GM23338 (cell line): ENCODE data around the gene LPA. TPM values are rescaled to one million over a fixed set of nuclear protein-coding genes. Genes with fewer than 3 reads are reported as not detected.
A peak's percentile ranks its signal among the peaks of the same experiment; 100 is the strongest.

ENCODE experiments used
- ATAC-seq: fragments of 200-7000 bp; cut with Tn5 transposase; 3 replicates; pipeline ENCODE4 v1.9.1; 2020
- DNase-seq: peaks from one replicate; pipeline ENCODE4 v3.0.0-alpha.2; 2015; ENCODE audit warnings: low spot score
- H2AFZ ChIP-seq: fragments of 200-600 bp; sonication (generic); 2 replicates; pipeline ENCODE4 v1.8.0; 2016; ENCODE audit warnings: antibody characterized with exemption, mild to moderate bottlenecking, moderate library complexity
- H3F3A ChIP-seq: fragments of 200-600 bp; sonication (generic); replicated peaks from 2 replicates; pipeline ENCODE4 v1.8.0; 2017; ENCODE audit warnings: antibody characterized with exemption, mixed run types, low read depth
- H3K27ac ChIP-seq: fragments of 200-600 bp; sonication (generic); 2 replicates; pipeline ENCODE4 v1.6.1; 2016; ENCODE audit warnings: low read depth
- H3K27me3 ChIP-seq: fragments of 200-600 bp; sonication (generic); 2 replicates; pipeline ENCODE4 v1.8.0; 2016; ENCODE audit warnings: mild to moderate bottlenecking, mixed run types, moderate library complexity; ENCODE audit not compliant: insufficient read depth
- H3K36me3 ChIP-seq: fragments of 200-600 bp; sonication (generic); 2 replicates; pipeline ENCODE4 v1.8.0; 2016; ENCODE audit warnings: mild to moderate bottlenecking; ENCODE audit not compliant: insufficient read depth
- H3K4me1 ChIP-seq: fragments of 200-600 bp; sonication (generic); 2 replicates; pipeline ENCODE4 v1.8.0; 2016; ENCODE audit warnings: mild to moderate bottlenecking, moderate library complexity; ENCODE audit not compliant: insufficient read depth
- H3K4me2 ChIP-seq: fragments of 200-600 bp; sonication (generic); 2 replicates; pipeline ENCODE4 v1.7.1; 2017; ENCODE audit warnings: mixed run types
- H3K4me3 ChIP-seq: fragments of 200-600 bp; sonication (generic); 2 replicates; pipeline ENCODE4 v1.6.1; 2016; ENCODE audit warnings: mixed run types
- H3K79me2 ChIP-seq: fragments of 200-600 bp; sonication (generic); replicated peaks from 2 replicates; pipeline ENCODE4 v1.8.0; 2017; ENCODE audit warnings: mild to moderate bottlenecking; ENCODE audit not compliant: insufficient read depth
- H3K9me2 ChIP-seq: fragments of 200-600 bp; sonication (generic); 2 replicates; pipeline ENCODE4 v1.8.0; 2017; ENCODE audit not compliant: insufficient read depth
- H4K20me1 ChIP-seq: fragments of 200-600 bp; sonication (generic); replicated peaks from 2 replicates; pipeline ENCODE4 v1.8.0; 2017; ENCODE audit warnings: mild to moderate bottlenecking; ENCODE audit not compliant: insufficient read depth
- H3K27ac Mint-ChIP-seq: 2 replicates; pipeline ENCODE4 v1.8.0; 2020; ENCODE audit warnings: inconsistent platforms, mild to moderate bottlenecking, moderate library complexity, mixed read lengths
- H3K27me3 Mint-ChIP-seq: 3 replicates; pipeline ENCODE4 v1.8.0; 2022; ENCODE audit warnings: low read depth, mild to moderate bottlenecking, moderate library complexity, mixed read lengths, inconsistent platforms; ENCODE audit not compliant: insufficient read depth, poor library complexity
- H3K36me3 Mint-ChIP-seq: 3 replicates; pipeline ENCODE4 v1.8.0; 2021; ENCODE audit warnings: low read depth, mild to moderate bottlenecking, inconsistent platforms, moderate library complexity, mixed read lengths
- H3K4me1 Mint-ChIP-seq: 3 replicates; pipeline ENCODE4 v1.8.0; 2020; ENCODE audit warnings: mild to moderate bottlenecking, inconsistent platforms, mixed read lengths
- H3K4me3 Mint-ChIP-seq: 3 replicates; pipeline ENCODE4 v1.8.0; 2021; ENCODE audit warnings: moderate library complexity, mild to moderate bottlenecking, inconsistent platforms, mixed read lengths
- H3K9me3 Mint-ChIP-seq: 3 replicates; pipeline ENCODE4 v1.8.0; 2020; ENCODE audit warnings: moderate library complexity, mild to moderate bottlenecking, inconsistent platforms, mixed read lengths
- CREB1 ChIP-seq: fragments of 250-450 bp; sonication (Bioruptor Pico); IDR thresholded peaks from 2 replicates; pipeline ENCODE4 v1.5.0; 2020; ENCODE audit warnings: low read depth, mild to moderate bottlenecking, moderate library complexity
- CTCF ChIP-seq, 2 experiments: fragments of 200-600 bp in 1 of 2; sonication (generic) in 1 of 2; conservative IDR thresholded peaks; 2 replicates each; pipeline versions ENCODE4 v1.5.1 to v1.6.1; 2016 to 2017; ENCODE audit warnings: antibody characterized with exemption in 2 of 2, low read depth in 2 of 2, mild to moderate bottlenecking in 2 of 2, moderate library complexity in 1 of 2
- EZH2 ChIP-seq: fragments of 200-600 bp; sonication (generic); IDR thresholded peaks from one replicate; pipeline ENCODE4 v1.8.0; 2017; ENCODE audit warnings: antibody characterized with exemption, mild to moderate bottlenecking, low read depth; ENCODE audit not compliant: unreplicated experiment
- REST ChIP-seq: IDR thresholded peaks from one replicate; pipeline ENCODE4 v1.6.1; 2018; ENCODE audit warnings: antibody characterized with exemption; ENCODE audit not compliant: unreplicated experiment
- STAT1 ChIP-seq: IDR thresholded peaks from one replicate; pipeline ENCODE4 v1.6.1; 2016; ENCODE audit warnings: antibody characterized with exemption; ENCODE audit not compliant: unreplicated experiment
- ZNF331 ChIP-seq: fragments of 250-450 bp; sonication (Bioruptor Pico); IDR thresholded peaks from 2 replicates; pipeline ENCODE4 v1.5.0; 2020; ENCODE audit warnings: low read depth, mild to moderate bottlenecking, moderate library complexity
- polyA plus RNA-seq: library from polyadenylated mRNA; unstranded; fragments of >200 nt; fragmentation: Nextera tagmentation; extraction: Ambion mirVana; gene quantifications from 2 replicates; pipeline ENCODE4 v1.2.1, GENCODE V29; 2016
- total RNA-seq: library from RNA; depleted of rRNA; stranded (reverse); fragments of >200 nt; shearing (Covaris generic); gene quantifications from 2 replicates; pipeline ENCODE4 v1.2.3, GENCODE V29; 2014

LPA gene
- total and polyA plus RNA-seq, 2 experiments from 2014 or later = 0.17 TPM; not detected in 1

- H3K36me3 ChIP-seq = no peaks in the 10 kb centered on the region
- H4K20me1 ChIP-seq = no peaks in the 10 kb centered on the region
Measured at GRCh38 chr6:160544802-160545201, 119.3 kb downstream of the LPA start.

GRCh38 chr6:160535270-160535669, 128.8 kb downstream of the LPA start:
- Histone ChIP-seq H3K79me2 (no peaks in the 10 kb centered on the region), H3F3A (no peaks in the 10 kb centered on the region), H2AFZ (no peak overlapping the region), H3K4me3 (no peak overlapping the region), H3K36me3 (no peaks in the 10 kb centered on the region), H3K4me1 (no peaks in the 10 kb centered on the region), H4K20me1 (no peaks in the 10 kb centered on the region), H3K4me2 (no peak overlapping the region), H3K27me3 (no peaks in the 10 kb centered on the region), H3K9me2 (no peaks in the 10 kb centered on the region; the same call in 1 of the 2 replicates), H3K27ac (no peak overlapping the region)
- Mint-ChIP-seq H3K4me1 (no peaks in the 10 kb centered on the region), H3K36me3 (no peaks in the 10 kb centered on the region), H3K27me3 (no peaks in the 10 kb centered on the region), H3K27ac (no peak overlapping the region), H3K4me3 (no peak overlapping the region), H3K9me3 (no peaks in the 10 kb centered on the region)
- no peak for DNase-seq
- ATAC-seq = no peak
- no peak for TF ChIP-seq EZH2
- no peak for TF ChIP-seq ZNF331 (CRISPR knock-in tag)
- TF ChIP-seq STAT1 = no peak

More at GRCh38 chr6:160544802-160545201, 119.3 kb downstream of the LPA start:
- H3K4me1 Mint-ChIP-seq = no peaks in the 10 kb centered on the region
- H3K4me3 Mint-ChIP-seq = no peak overlapping the region
- Histone ChIP-seq H3K27ac (no peak overlapping the region), H3K79me2 (no peaks in the 10 kb centered on the region), H3F3A (no peaks in the 10 kb centered on the region), H2AFZ (no peak overlapping the region), H3K4me2 (no peak overlapping the region), H3K4me3 (no peak overlapping the region), H3K4me1 (no peaks in the 10 kb centered on the region), H3K27me3 (no peaks in the 10 kb centered on the region), H3K9me2 (no peaks in the 10 kb centered on the region)
- peaks cover 48% of the 10 kb centered on the region for H3K9me3 Mint-ChIP-seq
- TF ChIP-seq CREB1 (CRISPR knock-in tag) (no peak), STAT1 (no peak)
- no peak for ATAC-seq
- peaks cover 5% of the 10 kb centered on the region for H3K27me3 Mint-ChIP-seq
- DNase-seq = no peak
- no peaks in the 10 kb centered on the region for H3K36me3 Mint-ChIP-seq
- H3K27ac Mint-ChIP-seq = no peak overlapping the region

- peak overlapping the region; percentile 44; the same call in 1 of the 2 replicates for H3K4me3 ChIP-seq
- no peaks in the 10 kb centered on the region for H4K20me1 ChIP-seq
- H3K36me3 ChIP-seq = no peaks in the 10 kb centered on the region
- H3K9me2 ChIP-seq = no peaks in the 10 kb centered on the region; the same call in 1 of the 2 replicates
- peak overlapping the region; percentile 70; the same call in 1 of the 2 replicates for H3K4me2 ChIP-seq
- H2AFZ ChIP-seq = peak overlapping the region; percentile 94
- Mint-ChIP-seq H3K9me3 (0 out of 3 replicates have a peak, but pooled peaks cover 2% of the 10 kb centered on the region), H3K27ac (no peak overlapping the region), H3K36me3 (peaks cover 1% of the 10 kb centered on the region; the same call in 1 of the 3 replicates), H3K27me3 (no peaks in the 10 kb centered on the region), H3K4me1 (no peaks in the 10 kb centered on the region), H3K4me3 (no peak overlapping the region)
- no peak for TF ChIP-seq REST
- peak; percentile 92 to 97 for TF ChIP-seq CTCF (conservative IDR thresholded peaks at IDR 0.05; ENCODE audit: low read depth in 2 of 2)
- ATAC-seq (peak; percentile 98), DNase-seq (peak; percentile 79)
- H3K27me3 ChIP-seq = no peaks in the 10 kb centered on the region
- H3K4me1 ChIP-seq = no peaks in the 10 kb centered on the region
- H3F3A ChIP-seq = no peaks in the 10 kb centered on the region
- H3K27ac ChIP-seq = no peak overlapping the region
- H3K79me2 ChIP-seq = no peaks in the 10 kb centered on the region
Measured at GRCh38 chr6:160534050-160534696, 129.9 kb downstream of the LPA start.
